ENCODE data around the gene MGAT4A. TPM values are rescaled to one million over a fixed set of nuclear protein-coding genes. Genes with fewer than 3 reads are reported as not detected.

Gene MGAT4A
- total RNA-seq, 1 donor from 2014 or later, result 12.2 TPM

- H3K27ac Mint-ChIP-seq (ENCODE audit: unreplicated experiment), result no peak overlapping the region
- no peak overlapping the region for H3K4me3 Mint-ChIP-seq
- no peaks in the 10 kb centered on the region for H3K9me3 Mint-ChIP-seq
- no peak for TF ChIP-seq CTCF (conservative IDR thresholded peaks at IDR 0.05)
- no peaks in the 10 kb centered on the region for H3K36me3 Mint-ChIP-seq (ENCODE audit: low read depth)
- peaks cover 10% of the 10 kb centered on the region for H3K4me1 Mint-ChIP-seq
- H3K27me3 Mint-ChIP-seq (ENCODE audit: low read depth), result no peaks in the 10 kb centered on the region
- no peak for DNase-seq (ENCODE audit: low read depth, low spot score)
Observed at GRCh38 chr2:98776136-98776535, 45.2 kb upstream of the MGAT4A start.

- TF ChIP-seq CTCF (conservative IDR thresholded peaks at IDR 0.05), result no peak
- Mint-ChIP-seq H3K4me3 (no peak overlapping the region), H3K9me3 (no peaks in the 10 kb centered on the region), H3K36me3 (ENCODE audit: low read depth) (no peaks in the 10 kb centered on the region), H3K4me1 (peaks cover 15% of the 10 kb centered on the region), H3K27me3 (ENCODE audit: low read depth) (no peaks in the 10 kb centered on the region), H3K27ac (ENCODE audit: unreplicated experiment) (no peak overlapping the region)
- no peak for DNase-seq (ENCODE audit: low read depth, low spot score)
Observed at GRCh38 chr2:98775146-98775986, 44.4 kb upstream of the MGAT4A start.

- Mint-ChIP-seq H3K9me3 (no peaks in the 10 kb centered on the region), H3K27ac (ENCODE audit: unreplicated experiment) (no peak overlapping the region), H3K4me3 (no peak overlapping the region), H3K36me3 (ENCODE audit: low read depth) (no peaks in the 10 kb centered on the region), H3K27me3 (ENCODE audit: low read depth) (no peaks in the 10 kb centered on the region), H3K4me1 (peaks cover 21% of the 10 kb centered on the region)
- TF ChIP-seq CTCF (conservative IDR thresholded peaks at IDR 0.05), result no peak
- no peak for DNase-seq (ENCODE audit: low read depth, low spot score)
Observed at GRCh38 chr2:98773907-98774306, 43.0 kb upstream of the MGAT4A start.

GRCh38 chr2:98773169-98773568 lies 42.2 kb upstream of the MGAT4A start:
- Mint-ChIP-seq H3K27ac (ENCODE audit: unreplicated experiment) (no peak overlapping the region), H3K4me3 (no peak overlapping the region), H3K36me3 (ENCODE audit: low read depth) (no peaks in the 10 kb centered on the region), H3K9me3 (no peaks in the 10 kb centered on the region), H3K27me3 (ENCODE audit: low read depth) (no peaks in the 10 kb centered on the region), H3K4me1 (peaks cover 21% of the 10 kb centered on the region)
- TF ChIP-seq CTCF (conservative IDR thresholded peaks at IDR 0.05), result no peak
- DNase-seq (ENCODE audit: low read depth, low spot score), result no peak

GRCh38 chr2:98772536-98772935 lies 41.6 kb upstream of the MGAT4A start:
- Mint-ChIP-seq H3K4me3 (no peak overlapping the region), H3K27ac (ENCODE audit: unreplicated experiment) (no peak overlapping the region), H3K27me3 (ENCODE audit: low read depth) (no peaks in the 10 kb centered on the region), H3K9me3 (no peaks in the 10 kb centered on the region), H3K36me3 (ENCODE audit: low read depth) (no peaks in the 10 kb centered on the region), H3K4me1 (peaks cover 21% of the 10 kb centered on the region)
- DNase-seq (ENCODE audit: low read depth, low spot score), result no peak
- TF ChIP-seq CTCF (conservative IDR thresholded peaks at IDR 0.05), result no peak
